Activated CD8-positive, alpha-beta memory T cell treated with anti-CD3 and anti-CD28 coated beads for 24 hours (primary cell): ENCODE measurements around the gene CACNA1D.

Source experiments
- DNase-seq: peaks from one replicate; pipeline ENCODE4 v3.0.0-alpha.2; 2020

Gene CACNA1D

GRCh38 chr3:53835257-53835656 is 340.8 kb downstream of the CACNA1D start:
- DNase-seq: no peak

GRCh38 chr3:53836084-53836872 is 341.9 kb downstream of the CACNA1D start:
- DNase-seq: no peak

DNA sequence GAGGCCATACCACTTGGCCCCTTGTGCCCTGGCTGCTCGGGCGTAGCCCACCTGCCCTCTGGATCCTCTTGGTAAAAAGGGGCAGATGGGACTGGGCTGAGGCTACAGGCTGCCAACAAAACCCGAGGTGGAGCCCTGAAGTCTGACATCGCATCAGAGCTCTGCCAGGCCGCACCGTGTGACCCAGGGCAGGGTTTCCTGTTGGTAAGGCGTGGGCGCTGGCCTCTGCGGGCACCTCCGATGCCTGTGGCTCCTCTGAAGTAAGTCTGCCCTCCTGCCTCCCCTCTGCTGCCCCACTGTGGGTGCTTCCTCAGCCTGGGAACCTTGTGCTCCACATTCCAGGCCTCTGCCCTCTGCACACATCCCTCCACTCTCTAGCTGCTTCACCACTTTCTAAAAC is 342.9 kb downstream of the CACNA1D start:
- DNase-seq: no peak

- no peak for DNase-seq
These were observed 346.9 kb downstream of the CACNA1D start for GRCh38 chr3:53841296-53841695.

GRCh38 chr3:53842436-53843194 is 348.2 kb downstream of the CACNA1D start:
- DNase-seq: no peak

DNA sequence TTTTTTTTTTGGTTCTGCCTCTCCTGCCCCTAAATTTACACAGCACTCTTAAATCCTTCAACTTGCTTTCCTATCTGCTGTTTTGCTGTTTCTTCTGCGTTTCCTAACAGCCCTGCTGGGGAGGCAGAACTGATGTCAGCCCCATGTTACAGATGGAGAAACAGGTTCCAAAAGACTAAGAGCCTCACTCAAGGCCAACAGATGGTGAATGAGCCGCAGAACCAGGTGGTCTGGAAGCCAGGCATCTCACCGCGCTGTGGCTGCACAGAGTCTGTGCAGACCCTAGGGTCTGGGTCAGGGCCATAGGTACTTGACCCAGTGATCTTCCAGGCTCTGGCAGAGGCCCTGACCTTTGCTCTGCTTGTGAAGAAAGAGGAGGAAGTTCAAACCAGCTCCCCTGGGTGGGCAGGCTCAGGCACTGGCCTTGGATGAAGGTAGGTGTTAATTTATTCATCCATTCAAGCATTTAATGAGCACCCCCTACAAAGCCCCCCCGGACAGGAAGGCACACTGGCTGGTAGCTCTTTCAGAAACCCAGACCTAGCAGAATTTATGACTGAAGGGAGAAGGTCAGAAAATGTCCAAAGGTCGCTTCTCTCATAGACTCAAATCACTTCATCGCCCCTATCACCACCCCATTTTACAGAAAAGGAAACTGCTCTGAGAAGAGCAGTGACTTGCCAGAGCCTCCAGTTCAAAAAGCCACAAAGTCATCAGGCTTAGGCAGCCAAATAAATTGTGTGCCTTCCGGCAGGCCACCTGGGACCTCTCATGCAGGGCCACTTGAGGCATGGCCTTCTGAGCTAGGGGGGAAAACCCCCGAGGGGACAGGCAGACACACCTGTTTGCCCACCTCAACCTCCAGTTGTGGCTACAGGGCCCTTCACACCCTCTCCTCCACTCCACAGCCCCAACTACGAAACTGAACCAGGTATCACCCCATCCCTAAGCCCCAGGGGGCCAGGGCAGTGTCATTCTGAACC is 349.1 kb downstream of the CACNA1D start:
- no peak for DNase-seq

DNA sequence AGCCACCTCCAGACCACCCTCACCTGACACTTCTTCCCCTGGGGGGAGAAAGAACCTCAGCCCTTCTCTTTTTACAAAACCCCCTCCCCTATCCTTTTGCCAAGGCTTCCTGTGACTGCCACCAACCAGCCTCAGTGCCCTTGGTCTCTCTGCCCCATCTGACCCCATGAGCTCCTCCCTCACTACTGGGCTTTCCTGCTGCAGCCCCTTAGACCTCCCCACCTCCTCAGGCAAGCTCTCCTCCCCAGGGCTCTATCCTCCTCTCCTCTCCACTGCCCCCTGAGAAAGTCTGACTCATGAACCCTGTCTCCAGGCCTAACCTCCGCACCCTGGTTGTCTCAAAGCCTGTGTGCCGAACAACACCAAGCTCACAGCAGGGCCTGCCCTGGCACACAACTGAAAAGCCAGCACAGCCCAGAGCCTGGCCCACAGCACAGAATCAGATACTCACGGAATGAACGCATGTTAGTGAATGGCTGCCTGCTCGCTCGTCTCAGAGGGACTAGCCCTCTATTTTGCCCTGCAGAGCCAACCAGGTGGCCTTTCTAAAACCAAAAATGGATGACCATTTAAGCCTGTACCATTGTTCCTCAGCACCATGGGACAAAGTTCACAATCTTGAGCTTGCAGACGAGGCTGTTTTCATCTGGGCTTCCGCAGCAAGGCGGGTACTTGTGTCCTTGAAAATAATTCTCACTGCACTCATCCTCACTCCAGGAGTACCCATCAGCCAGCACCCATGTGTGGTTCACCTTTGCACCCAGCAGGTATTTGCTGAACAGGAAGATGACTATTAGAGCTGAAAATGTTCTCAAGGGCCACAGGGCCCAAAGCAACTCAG is 350.1 kb downstream of the CACNA1D start:
- DNase-seq: no peak

DNA sequence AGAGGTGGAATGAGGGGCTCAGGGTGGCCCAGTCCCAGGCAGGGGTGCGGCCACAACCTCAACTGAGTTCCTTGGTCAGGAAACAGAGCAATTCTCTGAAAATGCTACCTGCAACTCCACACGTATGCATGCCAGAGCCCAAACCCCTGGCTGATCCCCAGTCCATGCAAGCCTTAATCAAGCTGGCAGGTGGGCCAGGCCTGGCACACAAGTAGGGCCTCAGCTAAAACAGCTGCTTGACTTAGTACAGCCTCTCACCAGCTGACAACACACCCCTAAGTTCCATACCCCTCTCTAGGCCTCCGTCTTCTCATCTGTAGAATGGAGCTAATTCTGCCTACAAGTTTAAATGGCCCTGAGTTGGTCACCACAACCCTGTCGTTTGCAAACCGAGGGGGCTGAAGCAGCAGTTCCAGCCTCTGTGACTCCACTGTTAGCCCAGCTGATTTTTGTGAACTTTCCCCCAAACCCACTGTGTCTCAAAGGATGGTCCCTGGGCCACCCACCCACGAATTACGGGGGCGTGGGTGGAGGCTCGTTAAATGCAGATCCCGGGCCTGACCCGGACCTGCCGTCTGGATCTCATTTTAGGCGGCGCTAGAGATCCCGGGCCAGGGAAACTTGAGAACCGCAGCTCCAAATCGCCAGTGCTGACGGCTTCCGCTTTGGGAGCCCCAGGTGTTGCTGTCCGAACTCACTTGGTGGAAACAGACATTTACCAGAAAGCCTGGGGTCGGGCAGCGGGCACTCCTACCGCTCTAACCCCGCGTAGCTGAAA is 350.9 kb downstream of the CACNA1D start:
- DNase-seq: no peak

- DNase-seq: no peak
These were observed 351.4 kb downstream of the CACNA1D start for GRCh38 chr3:53845881-53846133.

- peak; percentile 59 for DNase-seq
These were observed 351.9 kb downstream of the CACNA1D start, which contains the start of the genes CHDH and IL17RB for GRCh38 chr3:53846134-53846850. Gene CHDH (minus strand): TSS chr3:53846419. CDS start chr3:53824008, 22,411 bp downstream. Gene IL17RB (plus strand): TSS chr3:53846568. CDS start chr3:53846589, 21 bp downstream.

- DNase-seq: no peak
These were observed 352.4 kb downstream of the CACNA1D start for GRCh38 chr3:53846851-53847155.

GRCh38 chr3:53849916-53850315 is 355.5 kb downstream of the CACNA1D start:
- DNase-seq: no peak

DNA sequence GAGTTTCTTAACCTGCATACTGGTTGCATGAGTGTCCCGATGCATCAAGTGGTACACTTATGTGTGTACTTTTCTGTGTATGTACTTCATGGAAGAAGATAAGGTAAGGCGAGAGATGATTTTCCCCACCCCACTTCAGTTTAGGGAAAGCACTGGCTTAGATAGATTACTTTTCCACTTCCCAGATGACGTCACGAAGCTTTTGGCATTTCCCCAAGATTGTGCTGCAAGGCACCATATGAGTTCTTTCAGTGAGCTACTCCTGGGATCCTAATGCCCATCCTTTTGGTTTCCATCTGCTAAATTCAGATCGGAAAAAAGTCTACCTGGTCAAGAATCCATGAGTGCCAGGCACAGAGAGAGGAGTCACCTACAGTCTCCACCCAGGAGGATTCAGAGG is 356.5 kb downstream of the CACNA1D start:
- DNase-seq: no peak

DNA sequence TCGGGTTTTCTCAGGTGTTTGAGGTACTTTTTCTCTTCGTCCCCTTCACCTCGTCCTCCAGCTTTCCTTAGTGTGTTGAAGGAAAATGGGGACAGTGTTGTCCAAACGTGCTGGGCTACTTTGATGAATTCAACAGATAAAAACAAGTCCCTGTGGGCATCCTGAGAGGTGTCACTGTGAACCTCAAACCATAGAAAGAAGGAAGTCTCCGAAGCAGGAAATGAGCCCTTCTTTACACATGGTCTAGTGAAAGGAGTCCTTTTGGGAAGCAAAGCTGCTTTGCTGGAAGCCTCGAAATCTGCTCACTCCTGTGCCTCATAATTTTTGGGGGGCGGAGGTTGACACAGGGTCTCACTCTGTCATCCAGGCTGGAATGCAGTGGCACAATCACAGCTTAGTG is 362.6 kb downstream of the CACNA1D start:
- DNase-seq: no peak

DNA sequence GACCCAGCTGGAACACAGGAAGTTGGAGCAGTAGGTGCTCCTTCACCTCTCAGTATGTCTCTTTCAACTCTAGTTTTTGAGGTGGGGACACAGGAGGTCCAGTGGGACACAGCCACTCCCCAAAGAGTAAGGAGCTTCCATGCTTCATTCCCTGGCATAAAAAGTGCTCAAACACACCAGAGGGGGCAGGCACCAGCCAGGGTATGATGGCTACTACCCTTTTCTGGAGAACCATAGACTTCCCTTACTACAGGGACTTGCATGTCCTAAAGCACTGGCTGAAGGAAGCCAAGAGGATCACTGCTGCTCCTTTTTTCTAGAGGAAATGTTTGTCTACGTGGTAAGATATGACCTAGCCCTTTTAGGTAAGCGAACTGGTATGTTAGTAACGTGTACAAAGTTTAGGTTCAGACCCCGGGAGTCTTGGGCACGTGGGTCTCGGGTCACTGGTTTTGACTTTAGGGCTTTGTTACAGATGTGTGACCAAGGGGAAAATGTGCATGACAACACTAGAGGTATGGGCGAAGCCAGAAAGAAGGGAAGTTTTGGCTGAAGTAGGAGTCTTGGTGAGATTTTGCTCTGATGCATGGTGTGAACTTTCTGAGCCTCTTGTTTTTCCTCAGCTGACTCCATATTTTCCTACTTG is 363.8 kb downstream of the CACNA1D start:
- no peak for DNase-seq

DNA sequence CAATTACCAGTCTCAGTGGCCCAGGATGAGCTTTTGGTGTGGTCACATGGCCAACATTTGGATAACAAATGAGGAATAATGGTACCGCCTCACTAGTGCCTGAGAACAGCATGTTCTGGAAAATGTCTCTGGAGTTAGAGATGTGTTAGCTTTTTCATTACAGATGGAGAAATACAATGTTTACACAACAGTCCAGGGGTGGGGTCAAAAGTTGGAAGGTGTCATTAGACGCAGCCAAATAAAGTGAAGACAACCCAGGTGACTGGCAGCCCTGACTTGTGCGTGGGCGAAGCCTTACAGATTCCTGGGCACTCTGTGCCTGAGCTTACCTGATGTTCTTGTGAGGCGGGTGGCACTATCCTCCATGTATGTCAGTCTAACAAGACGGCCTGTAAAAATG is 364.8 kb downstream of the CACNA1D start:
- DNase-seq: no peak

DNA sequence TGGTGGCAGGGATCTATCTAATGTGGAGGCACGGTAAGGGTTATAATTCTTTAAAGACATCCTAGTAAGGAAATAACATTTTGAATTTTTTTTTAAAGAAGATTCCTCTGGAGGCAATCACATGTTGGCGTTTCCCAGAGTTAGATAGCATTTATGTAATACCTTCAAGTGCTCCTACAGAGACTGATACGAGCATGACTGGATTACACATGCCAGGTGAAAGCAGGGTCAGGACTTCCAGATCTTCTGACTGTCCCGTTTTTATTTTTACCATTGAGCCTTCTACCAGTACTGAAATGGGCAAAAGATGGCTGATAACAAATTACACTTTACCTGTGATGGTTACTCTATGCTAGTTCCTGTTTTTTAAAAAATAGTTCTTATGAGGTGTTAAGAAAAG is 365.8 kb downstream of the CACNA1D start:
- no peak for DNase-seq

- no peak for DNase-seq
These were observed 367.8 kb downstream of the CACNA1D start for GRCh38 chr3:53862241-53862640.

DNA sequence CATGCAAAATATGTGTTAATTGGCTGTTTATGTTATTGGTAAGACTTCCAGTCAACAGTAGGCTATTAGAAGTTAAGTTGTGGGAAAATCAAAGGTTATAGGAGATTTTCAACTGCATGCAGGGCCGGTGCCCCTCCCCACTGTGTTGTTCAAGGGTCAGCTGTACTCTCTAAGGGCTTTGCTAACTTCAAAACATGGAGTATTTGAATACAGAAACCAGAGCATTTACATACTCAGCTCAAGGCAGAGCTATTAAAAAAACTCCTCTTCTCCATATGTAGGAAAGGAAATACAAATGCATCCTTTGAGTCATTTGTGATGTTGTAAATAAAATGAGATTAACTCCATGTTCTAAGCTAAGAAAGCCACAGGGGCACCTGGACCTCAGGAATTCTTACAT is 368.7 kb downstream of the CACNA1D start:
- no peak for DNase-seq
